GM21367 (cell line): Measurements from ENCODE around the gene CNTNAP2.

Source experiments
- ATAC-seq: cut with Tn5 transposase; IDR thresholded peaks from one replicate; pipeline ENCODE4 v1.9.1; 2021; ENCODE audit not compliant: unreplicated experiment

CNTNAP2 gene

DNA sequence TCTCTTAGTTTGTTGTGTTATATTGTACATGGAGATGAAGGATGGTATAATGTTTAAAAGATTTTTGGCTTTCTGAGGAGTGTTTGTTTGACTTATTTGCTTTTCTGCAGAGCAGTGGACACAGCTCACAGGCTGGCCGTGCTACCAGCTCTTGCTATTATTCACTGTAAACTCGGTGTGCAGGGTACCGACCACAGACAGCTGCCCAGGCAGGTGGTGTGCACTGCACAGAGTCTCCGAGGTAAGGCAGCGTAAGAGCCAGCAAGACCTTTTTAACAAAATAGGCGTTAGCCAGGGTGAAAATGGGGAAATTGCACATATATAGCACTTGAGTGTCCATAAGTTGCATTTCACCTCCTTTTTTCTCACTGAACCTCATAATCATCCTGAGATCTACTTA, 438.0 kb downstream of the CNTNAP2 start:
- ATAC-seq: no peak

- no peak for ATAC-seq
Observed at GRCh38 chr7:146557971-146558469, 441.4 kb downstream of the CNTNAP2 start.

GRCh38 chr7:146565872-146566271, 449.3 kb downstream of the CNTNAP2 start:
- ATAC-seq: no peak

DNA sequence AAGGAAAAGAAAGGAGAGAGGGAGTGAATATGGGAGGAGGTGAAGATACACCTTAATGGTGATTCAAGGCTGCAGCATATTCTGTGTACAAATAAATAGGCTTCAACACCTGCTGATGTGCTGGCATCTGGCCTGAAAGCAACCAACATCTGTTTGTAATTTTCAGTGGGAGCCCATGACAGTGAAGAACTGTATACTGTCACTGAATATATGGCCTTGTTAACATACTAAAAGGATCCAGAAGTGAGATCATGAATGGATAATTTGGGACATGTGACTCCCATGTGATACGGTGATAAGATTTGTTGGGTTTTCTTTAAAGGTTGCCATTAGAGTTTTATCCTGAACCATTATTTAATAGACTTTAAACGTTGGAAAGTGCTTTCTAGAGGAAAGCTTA, 459.3 kb downstream of the CNTNAP2 start:
- no peak for ATAC-seq

DNA sequence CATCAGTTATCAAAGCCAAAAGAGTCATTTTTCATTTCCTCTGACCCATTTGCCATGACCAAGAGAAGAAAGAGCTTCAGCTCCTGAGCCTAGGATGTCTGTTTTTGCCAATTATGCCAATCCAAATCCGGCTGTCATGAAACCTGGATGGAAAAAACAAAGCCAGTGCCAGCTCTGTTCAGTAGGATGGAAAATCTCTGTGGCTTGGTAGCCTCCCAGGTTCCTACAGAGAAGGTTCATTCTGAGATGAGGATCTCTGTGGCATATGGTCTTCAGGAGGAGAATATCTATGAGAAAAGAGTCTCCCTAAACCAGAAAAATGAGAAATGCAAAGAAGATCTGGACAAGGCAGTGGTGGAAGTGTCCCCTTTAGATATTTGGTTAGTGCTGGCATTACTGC, 475.4 kb downstream of the CNTNAP2 start:
- no peak for ATAC-seq

- no peak for ATAC-seq
Observed at GRCh38 chr7:146606628-146607027, 490.0 kb downstream of the CNTNAP2 start.

GRCh38 chr7:146619641-146620040, 503.0 kb downstream of the CNTNAP2 start:
- no peak for ATAC-seq

- no peak for ATAC-seq
Observed at GRCh38 chr7:146626912-146627311, 510.3 kb downstream of the CNTNAP2 start.

GRCh38 chr7:146635205-146636032, 518.8 kb downstream of the CNTNAP2 start:
- no peak for ATAC-seq

GRCh38 chr7:146636033-146636356, 519.4 kb downstream of the CNTNAP2 start:
- ATAC-seq: no peak

- no peak for ATAC-seq
Observed at GRCh38 chr7:146636581-146636980, 520.0 kb downstream of the CNTNAP2 start.

- ATAC-seq: no peak
Observed at GRCh38 chr7:146639291-146639690, 522.7 kb downstream of the CNTNAP2 start.

DNA sequence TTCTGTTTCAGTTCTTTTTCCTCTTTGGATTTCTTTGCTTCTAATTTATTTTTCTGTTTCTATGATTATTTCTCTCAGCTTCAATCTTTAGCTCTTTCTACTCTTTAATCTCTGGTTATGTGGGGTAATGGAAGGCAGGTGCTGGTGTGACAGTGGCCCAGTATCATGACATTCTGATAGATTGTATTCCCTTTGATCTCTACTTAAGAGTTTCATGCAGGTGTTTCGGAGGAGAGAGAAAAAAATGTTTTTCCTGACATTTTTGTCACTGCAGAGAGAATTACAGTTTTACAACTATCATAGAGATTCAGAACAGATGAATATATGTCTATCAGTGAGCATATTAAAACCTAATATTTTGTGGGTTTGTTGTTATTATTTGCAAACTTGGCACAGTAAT, 524.9 kb downstream of the CNTNAP2 start:
- ATAC-seq: no peak

DNA sequence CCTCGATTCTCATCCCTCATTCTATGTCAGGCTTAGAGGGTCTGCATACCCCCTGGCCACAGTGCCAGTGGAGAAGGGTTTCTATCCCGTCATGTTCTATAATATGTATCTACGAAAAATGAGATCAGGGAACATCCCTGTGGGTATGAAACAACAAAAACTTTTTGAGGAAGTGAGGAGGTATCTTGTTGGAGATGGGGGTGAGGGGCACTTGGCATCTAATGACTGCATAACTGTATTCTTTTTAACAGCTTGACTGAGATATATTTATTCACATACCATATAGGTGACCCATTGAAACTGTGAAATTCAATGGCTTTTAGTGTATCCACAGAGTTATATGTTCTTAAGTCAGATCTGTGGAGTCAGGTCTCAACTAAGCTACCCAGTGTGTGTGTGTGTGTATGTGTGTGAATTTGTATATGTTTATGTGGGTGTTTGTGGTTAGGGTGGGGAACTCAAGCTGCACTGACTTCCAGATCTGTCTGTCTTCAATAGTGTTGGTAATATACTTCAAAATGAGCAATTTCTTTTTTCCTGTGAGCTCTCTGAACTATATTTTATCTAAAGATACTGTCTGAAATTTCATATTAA, 528.9 kb downstream of the CNTNAP2 start:
- no peak for ATAC-seq

GRCh38 chr7:146647445-146647844, 530.8 kb downstream of the CNTNAP2 start:
- ATAC-seq: no peak

- ATAC-seq: no peak
Observed at GRCh38 chr7:146652176-146652575, 535.6 kb downstream of the CNTNAP2 start.

DNA sequence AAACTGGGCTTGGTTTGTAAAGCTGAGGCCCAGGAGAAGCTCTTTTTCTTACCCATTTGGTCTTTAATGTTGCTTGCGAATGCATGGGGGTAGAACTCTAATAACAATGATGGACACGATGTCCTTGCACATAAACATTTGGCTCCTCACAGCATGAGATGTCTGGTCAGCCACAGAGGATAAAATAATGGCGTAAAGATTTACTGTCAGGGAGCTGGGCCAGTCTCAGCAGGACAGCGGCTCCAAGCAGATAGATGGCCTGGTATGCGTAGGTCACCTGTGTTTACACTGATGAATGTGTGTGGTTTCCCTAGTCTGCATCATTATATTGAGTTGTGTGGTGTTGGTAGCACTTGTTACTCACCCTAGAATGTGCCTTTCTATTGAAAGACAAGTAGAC, 537.4 kb downstream of the CNTNAP2 start:
- ATAC-seq: no peak

DNA sequence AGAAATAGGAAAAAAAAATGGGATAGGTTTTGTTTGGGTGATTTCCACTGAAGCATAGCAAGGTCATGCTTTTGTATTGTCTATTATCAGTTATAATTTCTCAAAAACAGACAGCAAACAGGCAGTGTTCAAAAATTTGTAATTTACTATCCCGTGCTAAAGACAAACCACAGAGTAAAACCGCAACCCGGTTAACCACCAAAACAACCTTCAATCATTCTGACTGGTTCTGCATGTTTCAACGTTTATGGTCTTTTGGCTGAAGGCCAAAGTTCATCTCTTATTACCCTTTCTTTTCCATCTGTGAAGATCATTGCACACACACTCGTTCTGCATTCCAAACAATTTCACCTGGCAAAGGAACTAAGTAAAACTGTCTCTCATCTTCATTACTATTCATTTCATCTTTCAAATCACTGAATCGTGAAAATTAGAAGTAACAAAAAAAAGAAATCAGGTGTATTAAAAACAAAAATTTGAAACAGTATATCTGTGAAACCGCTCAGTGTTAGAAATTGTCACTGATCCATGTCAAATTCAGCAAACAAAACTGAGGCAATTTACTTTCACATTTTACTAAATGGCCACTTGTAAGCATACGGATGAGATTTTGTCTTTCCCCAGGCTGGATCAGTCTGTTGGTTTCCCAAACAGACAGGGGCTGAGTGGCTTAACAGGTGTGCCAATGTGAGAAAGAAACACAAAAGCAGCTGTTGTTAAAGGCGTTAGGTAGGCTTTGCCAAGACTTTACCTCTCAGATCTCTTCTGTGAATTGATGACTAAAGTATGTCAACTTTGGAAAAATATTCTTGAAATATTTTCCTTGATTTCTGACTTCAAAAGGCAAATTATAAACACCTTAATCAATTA, 539.6 kb downstream of the CNTNAP2 start:
- ATAC-seq: no peak

GRCh38 chr7:146656988-146657387, 540.4 kb downstream of the CNTNAP2 start:
- ATAC-seq: no peak

- no peak for ATAC-seq
Observed at GRCh38 chr7:146658604-146659003, 542.0 kb downstream of the CNTNAP2 start.

- ATAC-seq: no peak
Observed at GRCh38 chr7:146659732-146660131, 543.1 kb downstream of the CNTNAP2 start.

GRCh38 chr7:146660839-146661238, 544.2 kb downstream of the CNTNAP2 start:
- ATAC-seq: no peak
